Fibroblast of lung (primary cell): ENCODE results near the gene DMRTC1B. TPM values are rescaled to one million over a fixed set of nuclear protein-coding genes. Genes with fewer than 3 reads are reported as not detected.

Source experiments
- polyA plus RNA-seq, 2 donors: library from polyadenylated mRNA; depleted of rRNA in 1 of 2; stranded (reverse) in 1 of 2; unstranded in 1 of 2; fragments of >200 nt; gene quantifications; 2 replicates each; pipeline ENCODE4 v1.2.1, GENCODE V29; 2011 to 2012; ENCODE audit warnings: missing spikeins in 1 of 2
- total RNA-seq: library from RNA; depleted of rRNA; stranded (reverse); fragments of >200 nt; gene quantifications from 2 replicates; pipeline ENCODE4 v1.2.1, GENCODE V29; 2014

The DMRTC1B gene
- total and polyA plus RNA-seq, 2 donors (not counting 1 experiment from before 2014, with no cell fraction given), result not detected

Other genes with a start within 250 kb of the DMRTC1B start
- 22.3 and 25.9 TPM in 2 replicates for gene HDAC8, start 204.0 kb upstream of the DMRTC1B start, total RNA-seq
- gene HDAC8, start 204.0 kb upstream of the DMRTC1B start, polyA plus RNA-seq, result 18.9 and 25.9 TPM in 2 replicates
- gene PHKA1, start 62.6 kb upstream of the DMRTC1B start, total RNA-seq, result 4.4 and 9.1 TPM in 2 replicates
- gene PHKA1, start 62.6 kb upstream of the DMRTC1B start, polyA plus RNA-seq, result 2.0 and 4.8 TPM in 2 replicates
- gene FAM236B, start 5.8 kb downstream of the DMRTC1B start, total RNA-seq, result not detected in 2 replicates
- gene FAM236B, start 5.8 kb downstream of the DMRTC1B start, polyA plus RNA-seq, result not detected in 2 replicates
- not detected in 2 replicates for gene FAM236D, start 31.3 kb downstream of the DMRTC1B start, total RNA-seq
- not detected in 2 replicates for gene FAM236D, start 31.3 kb downstream of the DMRTC1B start, polyA plus RNA-seq
- not detected in 2 replicates for gene FAM236C, start 135.7 kb downstream of the DMRTC1B start, total RNA-seq
- not detected in 2 replicates for gene FAM236C, start 135.7 kb downstream of the DMRTC1B start, polyA plus RNA-seq
- not detected in 2 replicates for gene FAM236A, start 161.3 kb downstream of the DMRTC1B start, total RNA-seq
- not detected in 2 replicates for gene FAM236A, start 161.3 kb downstream of the DMRTC1B start, polyA plus RNA-seq
- gene DMRTC1, start 166.9 kb downstream of the DMRTC1B start, total RNA-seq, result not detected in 2 replicates
- gene DMRTC1, start 166.9 kb downstream of the DMRTC1B start, polyA plus RNA-seq, result not detected in 2 replicates
- gene PABPC1L2B, start 226.0 kb downstream of the DMRTC1B start, total RNA-seq, result not detected in 2 replicates
- gene PABPC1L2B, start 226.0 kb downstream of the DMRTC1B start, polyA plus RNA-seq, result not detected in 2 replicates